GM12875 (cell line): ENCODE data around the gene PRR5L.
"Not testable (repeated sequence)": the region's sequence is repeated elsewhere in the genome, so short reads cannot be mapped to it uniquely, and the experiment has no call there.

Experiments used
- H3K4me3 ChIP-seq: one replicate; pipeline ENCODE4 v1.5.1; 2011; ENCODE audit warnings: low read depth, low read length, control low read depth
- TF ChIP-seq, protein P1 (sequence below): IDR thresholded peaks from 2 replicates; pipeline ENCODE4 v1.5.1; 2011; ENCODE audit warnings: low read depth, mild to moderate bottlenecking, control low read depth, inconsistent platforms, low read length, moderate library complexity, borderline replicate concordance; ENCODE audit not compliant: insufficient read depth

The PRR5L gene

DNA sequence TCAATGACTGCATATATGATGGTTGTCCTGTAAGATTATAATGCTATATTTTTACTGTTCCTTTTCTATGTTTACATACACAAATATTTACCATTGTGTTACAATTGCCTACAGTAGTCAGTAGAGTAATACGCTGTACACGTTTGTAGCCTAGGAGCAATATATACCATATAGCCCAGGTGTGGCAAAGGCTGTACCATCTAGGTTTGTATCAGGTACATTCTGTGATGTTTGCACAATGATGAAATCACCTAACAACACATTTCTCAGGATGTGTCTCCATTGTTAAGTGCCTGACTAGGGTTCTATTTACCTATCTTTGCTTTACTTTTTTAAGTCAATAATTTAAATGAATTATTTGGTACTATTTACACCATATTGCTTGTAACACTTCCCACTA is 21.9 kb downstream of the PRR5L start:
- no peak overlapping the region for H3K4me3 ChIP-seq
- TF ChIP-seq, protein P1, sequence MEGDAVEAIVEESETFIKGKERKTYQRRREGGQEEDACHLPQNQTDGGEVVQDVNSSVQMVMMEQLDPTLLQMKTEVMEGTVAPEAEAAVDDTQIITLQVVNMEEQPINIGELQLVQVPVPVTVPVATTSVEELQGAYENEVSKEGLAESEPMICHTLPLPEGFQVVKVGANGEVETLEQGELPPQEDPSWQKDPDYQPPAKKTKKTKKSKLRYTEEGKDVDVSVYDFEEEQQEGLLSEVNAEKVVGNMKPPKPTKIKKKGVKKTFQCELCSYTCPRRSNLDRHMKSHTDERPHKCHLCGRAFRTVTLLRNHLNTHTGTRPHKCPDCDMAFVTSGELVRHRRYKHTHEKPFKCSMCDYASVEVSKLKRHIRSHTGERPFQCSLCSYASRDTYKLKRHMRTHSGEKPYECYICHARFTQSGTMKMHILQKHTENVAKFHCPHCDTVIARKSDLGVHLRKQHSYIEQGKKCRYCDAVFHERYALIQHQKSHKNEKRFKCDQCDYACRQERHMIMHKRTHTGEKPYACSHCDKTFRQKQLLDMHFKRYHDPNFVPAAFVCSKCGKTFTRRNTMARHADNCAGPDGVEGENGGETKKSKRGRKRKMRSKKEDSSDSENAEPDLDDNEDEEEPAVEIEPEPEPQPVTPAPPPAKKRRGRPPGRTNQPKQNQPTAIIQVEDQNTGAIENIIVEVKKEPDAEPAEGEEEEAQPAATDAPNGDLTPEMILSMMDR, result no peak

DNA sequence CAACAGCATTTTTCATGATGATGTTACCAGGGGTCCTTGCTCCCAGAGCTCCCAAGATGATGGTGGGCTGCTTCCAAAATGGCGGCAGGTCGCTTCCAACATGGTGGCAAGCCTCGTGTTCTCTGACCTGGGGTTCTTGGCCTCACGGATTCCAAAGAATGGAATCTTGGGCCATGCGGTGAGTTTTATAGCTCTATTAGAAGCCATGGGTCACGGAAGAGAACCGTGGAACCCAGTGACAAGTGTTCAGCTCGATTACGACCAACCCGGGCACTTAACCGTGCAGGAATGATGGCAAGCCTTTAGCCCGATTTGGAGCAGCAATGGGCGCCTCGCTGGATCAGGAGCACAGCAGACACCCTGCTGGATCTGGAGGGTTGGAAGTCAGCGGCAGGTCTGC is 28.9 kb downstream of the PRR5L start:
- H3K4me3 ChIP-seq, result not testable (repeated sequence)

DNA sequence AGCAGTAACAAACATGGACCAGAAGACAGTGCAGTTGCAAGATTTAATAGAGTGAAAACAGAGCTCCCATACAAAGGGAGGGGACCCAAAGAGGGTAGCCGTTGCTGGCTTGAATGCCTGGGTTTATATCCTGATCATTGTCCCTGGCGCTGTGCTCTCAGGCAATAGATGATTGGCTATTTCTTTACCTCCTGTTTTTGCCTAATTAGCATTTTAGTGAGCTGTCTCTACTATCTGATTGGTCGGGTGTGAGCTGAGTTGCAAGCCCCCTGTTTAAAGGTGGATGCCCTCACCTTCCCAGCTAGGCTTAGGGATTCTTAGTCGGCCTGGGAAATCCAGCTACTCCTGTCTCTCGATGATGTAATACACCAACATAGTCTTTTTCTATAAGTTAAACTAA is 29.3 kb downstream of the PRR5L start:
- not testable (repeated sequence) for H3K4me3 ChIP-seq

DNA sequence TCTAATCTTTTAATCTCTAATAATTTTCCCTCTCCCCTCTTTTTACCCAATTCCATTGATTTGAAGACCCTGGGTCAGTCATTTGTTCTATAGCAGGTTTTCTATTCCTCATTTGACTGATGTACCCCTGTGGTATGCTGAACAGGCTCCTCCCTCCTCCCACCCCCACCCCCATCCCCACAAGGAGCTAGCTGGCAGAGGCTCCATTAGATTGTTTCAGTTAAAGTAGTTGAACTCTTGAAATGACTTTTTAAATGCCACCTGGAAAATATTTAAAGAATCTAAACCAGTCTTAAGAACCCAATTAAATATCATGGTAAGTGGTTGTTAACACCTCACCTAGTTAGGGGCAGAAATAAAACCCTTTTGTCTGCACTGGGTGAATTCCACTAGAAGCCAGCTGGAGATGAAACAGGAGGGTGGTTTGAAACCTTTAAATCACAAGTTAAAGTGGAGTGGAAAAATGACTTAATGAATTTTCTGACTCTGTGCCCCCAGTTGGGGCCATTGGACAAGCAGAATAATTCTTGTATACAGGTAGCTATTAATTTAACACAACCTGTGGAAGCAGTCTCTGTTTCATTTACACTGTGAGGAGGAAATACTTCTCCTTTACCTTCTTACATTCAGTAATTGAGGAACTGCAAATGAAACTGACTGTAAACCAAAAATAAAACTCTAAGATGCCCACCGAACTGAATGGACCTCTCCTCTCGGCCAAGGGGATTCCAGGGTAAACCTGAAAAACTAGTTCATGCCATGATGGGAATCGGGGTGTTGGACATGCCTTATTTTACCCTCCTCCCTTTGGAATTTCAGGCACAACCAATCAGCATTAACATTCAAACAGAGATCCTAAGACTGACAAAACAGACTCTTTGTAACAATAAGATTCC is 30.7 kb downstream of the PRR5L start:
- H3K4me3 ChIP-seq, result no peak overlapping the region
- TF ChIP-seq, protein P1, result no peak

DNA sequence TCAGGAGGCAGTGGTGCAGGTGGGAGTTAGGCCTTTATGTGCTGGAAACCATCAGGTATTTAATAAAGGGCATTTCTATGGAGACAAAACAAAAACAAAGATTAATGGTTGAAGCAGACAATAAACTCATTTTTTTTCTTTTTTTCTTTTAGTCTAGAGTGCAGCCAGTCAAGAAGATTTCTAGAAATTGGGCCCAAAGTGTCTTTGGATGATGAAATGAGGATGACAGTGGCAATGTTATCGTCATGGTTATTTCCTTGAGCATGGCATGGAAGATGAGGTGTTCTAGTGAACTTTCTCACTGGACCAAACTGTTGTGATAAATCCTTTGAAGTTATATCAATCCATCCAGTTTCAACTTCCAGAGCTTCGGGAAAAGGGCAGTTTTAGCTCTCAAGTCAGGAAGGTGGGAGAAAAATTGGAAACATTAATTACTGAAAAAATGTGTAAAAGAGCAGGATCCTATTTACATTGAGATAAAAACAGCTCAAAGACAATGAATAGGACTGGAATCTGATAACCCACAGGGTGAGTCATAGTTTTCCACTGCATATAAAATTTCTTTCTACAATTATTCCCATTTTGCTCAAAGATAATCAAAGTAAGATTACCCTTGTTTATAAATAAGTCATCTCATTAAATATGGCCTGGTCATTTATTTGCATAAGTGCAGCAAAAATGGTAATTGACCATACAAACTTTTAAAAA is 33.0 kb downstream of the PRR5L start:
- TF ChIP-seq, protein P1, result no peak

DNA sequence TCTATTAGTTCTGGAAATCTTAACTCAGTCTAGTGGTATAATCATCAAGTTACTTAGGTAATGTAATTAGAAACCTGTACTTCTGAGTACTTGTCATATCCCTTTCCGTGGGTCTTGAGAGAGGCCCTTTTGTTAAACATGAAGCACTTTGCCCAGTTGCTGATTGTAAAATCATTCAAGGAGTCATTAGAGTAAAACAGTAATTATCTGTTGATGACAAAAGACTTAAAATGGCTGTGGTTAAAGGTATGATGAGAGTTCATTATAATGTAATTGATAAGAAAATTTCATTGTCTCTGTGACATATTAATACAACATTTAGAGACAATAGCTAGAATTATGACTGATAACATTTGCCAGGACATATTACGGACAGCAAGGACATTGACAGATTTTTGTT is 34.3 kb downstream of the PRR5L start:
- H3K4me3 ChIP-seq, result no peak overlapping the region
- TF ChIP-seq, protein P1, result no peak

More for the DNA sequence above, 33.0 kb downstream of the PRR5L start:
- no peak overlapping the region for H3K4me3 ChIP-seq

DNA sequence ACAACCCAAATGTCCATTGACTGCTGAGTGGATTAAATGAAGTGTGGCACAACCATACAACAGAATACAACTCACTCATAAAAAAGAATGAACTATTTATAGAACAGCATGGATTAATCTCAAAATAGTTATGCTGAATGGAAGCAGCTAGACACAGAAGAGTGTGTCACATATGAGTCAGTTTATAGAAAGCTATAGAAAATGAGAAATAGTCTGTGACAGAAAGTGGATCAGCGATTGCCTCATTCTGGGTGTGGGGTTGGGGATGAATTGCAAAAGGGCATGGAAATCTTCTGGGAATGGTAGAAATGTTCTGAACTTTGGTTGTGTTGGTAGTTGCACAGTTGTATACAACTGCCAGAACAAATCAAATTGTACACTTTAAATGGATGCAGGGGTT is 37.4 kb downstream of the PRR5L start:
- no peak overlapping the region for H3K4me3 ChIP-seq
- TF ChIP-seq, protein P1, result no peak

DNA sequence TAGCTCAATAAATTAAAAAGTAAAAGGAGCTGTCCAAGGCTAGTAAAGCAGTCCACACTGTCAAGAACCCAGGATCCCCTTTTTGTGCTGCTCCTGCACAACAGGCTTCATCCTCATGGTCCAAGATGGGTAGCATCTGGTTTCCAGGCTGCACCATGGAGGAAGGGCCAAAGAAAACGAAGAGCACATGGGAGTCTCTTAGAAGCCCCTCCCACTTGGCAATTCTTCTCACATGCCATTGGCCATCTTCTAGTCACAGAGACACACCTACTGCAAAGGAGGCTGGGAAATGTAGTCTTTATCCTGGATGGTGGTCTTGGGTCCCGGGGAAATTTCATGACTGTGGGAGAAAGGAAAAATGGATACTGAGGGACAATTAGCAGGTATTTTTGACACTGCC is 37.8 kb downstream of the PRR5L start:
- TF ChIP-seq, protein P1, result no peak
- H3K4me3 ChIP-seq, result no peak overlapping the region
